GM12875 (cell line): ENCODE measurements around the gene RAB6B.

ENCODE experiments used
- H3K4me3 ChIP-seq: one replicate; pipeline ENCODE4 v1.5.1; 2011; ENCODE audit warnings: low read depth, low read length, control low read depth
- CTCF ChIP-seq: IDR thresholded peaks from 2 replicates; pipeline ENCODE4 v1.5.1; 2011; ENCODE audit warnings: low read depth, mild to moderate bottlenecking, control low read depth, inconsistent platforms, low read length, moderate library complexity, borderline replicate concordance; ENCODE audit not compliant: insufficient read depth

RAB6B gene

GRCh38 chr3:133834621-133835417 is 60.9 kb downstream of the RAB6B start:
- H3K4me3 ChIP-seq: no peak overlapping the region
- TF ChIP-seq CTCF: no peak

- TF ChIP-seq CTCF: no peak
- no peak overlapping the region for H3K4me3 ChIP-seq
Measured at GRCh38 chr3:133833880-133834620, 61.6 kb downstream of the RAB6B start.

- H3K4me3 ChIP-seq: no peak overlapping the region
Measured at GRCh38 chr3:133833267-133833666, 62.4 kb downstream of the RAB6B start.

GRCh38 chr3:133832802-133833144 is 62.9 kb downstream of the RAB6B start:
- TF ChIP-seq CTCF: no peak
- H3K4me3 ChIP-seq: no peak overlapping the region

More at GRCh38 chr3:133833267-133833666, 62.4 kb downstream of the RAB6B start:
- TF ChIP-seq CTCF: no peak

GRCh38 chr3:133831966-133832801 is 63.5 kb downstream of the RAB6B start:
- no peak for TF ChIP-seq CTCF

GRCh38 chr3:133830071-133830470 is 65.6 kb downstream of the RAB6B start:
- TF ChIP-seq CTCF: no peak

More at GRCh38 chr3:133831966-133832801, 63.5 kb downstream of the RAB6B start:
- no peak overlapping the region for H3K4me3 ChIP-seq

More at GRCh38 chr3:133830071-133830470, 65.6 kb downstream of the RAB6B start:
- H3K4me3 ChIP-seq: no peak overlapping the region
